Measurements from ENCODE around the gene NUDT9. TPM values are rescaled to one million over a fixed set of nuclear protein-coding genes. Genes with fewer than 3 reads are reported as not detected.
A peak's percentile ranks its signal among the peaks of the same experiment; 100 is the strongest.

Gene NUDT9
- total RNA-seq, 1 experiment from 2014 or later = 25.4 TPM

GRCh38 chr4:87375719-87376291, 46.6 kb upstream of the NUDT9 start:
- ChIA-PET POLR2A (interaction anchor here (1.2 kb wide), 1 partner anchor 15 kb away, joined by 3 read pairs; the partner anchor contains the start of gene HSD17B11), CTCF (interaction anchor here (0.5 to 1.9 kb wide), 14 partner anchors 13 to 645 kb away, joined by 3 to 15 read pairs (median 4); partner anchors contain the start of gene HSD17B11)
- ATAC-seq (peak; percentile 72), DNase-seq (ENCODE audit: low spot score) (no peak)
- Mint-ChIP-seq H3K9me3 (no peaks in the 10 kb centered on the region), H3K4me1 (no peaks in the 10 kb centered on the region), H3K27ac (no peak overlapping the region), H3K36me3 (peaks cover 16% of the 10 kb centered on the region), H3K4me3 (no peak overlapping the region), H3K27me3 (ENCODE audit: low read depth) (no peaks in the 10 kb centered on the region)
- TF ChIP-seq, protein P1, sequence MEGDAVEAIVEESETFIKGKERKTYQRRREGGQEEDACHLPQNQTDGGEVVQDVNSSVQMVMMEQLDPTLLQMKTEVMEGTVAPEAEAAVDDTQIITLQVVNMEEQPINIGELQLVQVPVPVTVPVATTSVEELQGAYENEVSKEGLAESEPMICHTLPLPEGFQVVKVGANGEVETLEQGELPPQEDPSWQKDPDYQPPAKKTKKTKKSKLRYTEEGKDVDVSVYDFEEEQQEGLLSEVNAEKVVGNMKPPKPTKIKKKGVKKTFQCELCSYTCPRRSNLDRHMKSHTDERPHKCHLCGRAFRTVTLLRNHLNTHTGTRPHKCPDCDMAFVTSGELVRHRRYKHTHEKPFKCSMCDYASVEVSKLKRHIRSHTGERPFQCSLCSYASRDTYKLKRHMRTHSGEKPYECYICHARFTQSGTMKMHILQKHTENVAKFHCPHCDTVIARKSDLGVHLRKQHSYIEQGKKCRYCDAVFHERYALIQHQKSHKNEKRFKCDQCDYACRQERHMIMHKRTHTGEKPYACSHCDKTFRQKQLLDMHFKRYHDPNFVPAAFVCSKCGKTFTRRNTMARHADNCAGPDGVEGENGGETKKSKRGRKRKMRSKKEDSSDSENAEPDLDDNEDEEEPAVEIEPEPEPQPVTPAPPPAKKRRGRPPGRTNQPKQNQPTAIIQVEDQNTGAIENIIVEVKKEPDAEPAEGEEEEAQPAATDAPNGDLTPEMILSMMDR (IDR thresholded peaks at IDR 0.05) = peak; percentile 5; the same call in 1 of the 2 replicates
- TF ChIP-seq SMAD4 (CRISPR knock-in tag; IDR thresholded peaks at IDR 0.05) = no peak

DNA sequence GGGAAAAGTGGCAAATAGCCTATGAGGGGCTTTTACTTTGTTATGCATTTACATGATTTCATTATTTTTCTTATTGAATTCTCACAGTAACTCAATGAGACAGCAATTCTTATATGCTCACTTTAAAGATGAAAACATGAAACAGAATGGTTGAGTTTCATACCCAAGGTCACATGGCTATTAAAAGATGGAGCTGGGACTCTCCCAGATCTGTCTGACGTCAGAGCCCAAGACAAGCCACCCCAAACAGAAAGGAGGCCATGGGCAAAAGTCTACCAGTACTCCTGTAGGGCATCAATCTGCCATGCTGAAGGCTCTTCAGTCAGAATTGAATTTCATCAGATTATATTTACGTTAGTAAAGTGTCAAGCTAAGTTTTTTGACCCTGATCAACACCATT, 44.6 kb upstream of the NUDT9 start:
- no peak overlapping the region for H3K27ac Mint-ChIP-seq
- H3K9me3 Mint-ChIP-seq = no peaks in the 10 kb centered on the region
- H3K27me3 Mint-ChIP-seq (ENCODE audit: low read depth) = no peaks in the 10 kb centered on the region
- ATAC-seq (no peak), DNase-seq (ENCODE audit: low spot score) (no peak)
- POLR2A ChIA-PET = no interaction called here
- H3K4me3 Mint-ChIP-seq = no peak overlapping the region
- CTCF ChIA-PET = no interaction called here
- H3K4me1 Mint-ChIP-seq = no peaks in the 10 kb centered on the region
- H3K36me3 Mint-ChIP-seq = peaks cover 12% of the 10 kb centered on the region
- TF ChIP-seq, protein P2, sequence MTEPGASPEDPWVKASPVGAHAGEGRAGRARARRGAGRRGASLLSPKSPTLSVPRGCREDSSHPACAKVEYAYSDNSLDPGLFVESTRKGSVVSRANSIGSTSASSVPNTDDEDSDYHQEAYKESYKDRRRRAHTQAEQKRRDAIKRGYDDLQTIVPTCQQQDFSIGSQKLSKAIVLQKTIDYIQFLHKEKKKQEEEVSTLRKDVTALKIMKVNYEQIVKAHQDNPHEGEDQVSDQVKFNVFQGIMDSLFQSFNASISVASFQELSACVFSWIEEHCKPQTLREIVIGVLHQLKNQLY (CRISPR knock-in tag; IDR thresholded peaks at IDR 0.05) = no peak
- TF ChIP-seq E2F1 (CRISPR knock-in tag; IDR thresholded peaks at IDR 0.05) (no peak), RORB (CRISPR knock-in tag; IDR thresholded peaks at IDR 0.05) (no peak), PRRX2 (CRISPR knock-in tag; IDR thresholded peaks at IDR 0.05) (no peak), ESRRA (CRISPR knock-in tag; IDR thresholded peaks at IDR 0.05; ENCODE audit: borderline replicate concordance) (no peak), SMAD4 (CRISPR knock-in tag; IDR thresholded peaks at IDR 0.05) (no peak), TP53 (CRISPR knock-in tag; IDR thresholded peaks at IDR 0.05) (no peak), ATF1 (CRISPR knock-in tag; IDR thresholded peaks at IDR 0.05) (no peak), ZNF423 (CRISPR knock-in tag; IDR thresholded peaks at IDR 0.05) (no peak), GTF2I (CRISPR knock-in tag; conservative IDR thresholded peaks at IDR 0.05) (no peak), ZNF532 (CRISPR knock-in tag; IDR thresholded peaks at IDR 0.05; ENCODE audit: borderline replicate concordance) (no peak), TEAD4 (CRISPR knock-in tag; IDR thresholded peaks at IDR 0.05) (no peak)
- TF ChIP-seq, protein P3, sequence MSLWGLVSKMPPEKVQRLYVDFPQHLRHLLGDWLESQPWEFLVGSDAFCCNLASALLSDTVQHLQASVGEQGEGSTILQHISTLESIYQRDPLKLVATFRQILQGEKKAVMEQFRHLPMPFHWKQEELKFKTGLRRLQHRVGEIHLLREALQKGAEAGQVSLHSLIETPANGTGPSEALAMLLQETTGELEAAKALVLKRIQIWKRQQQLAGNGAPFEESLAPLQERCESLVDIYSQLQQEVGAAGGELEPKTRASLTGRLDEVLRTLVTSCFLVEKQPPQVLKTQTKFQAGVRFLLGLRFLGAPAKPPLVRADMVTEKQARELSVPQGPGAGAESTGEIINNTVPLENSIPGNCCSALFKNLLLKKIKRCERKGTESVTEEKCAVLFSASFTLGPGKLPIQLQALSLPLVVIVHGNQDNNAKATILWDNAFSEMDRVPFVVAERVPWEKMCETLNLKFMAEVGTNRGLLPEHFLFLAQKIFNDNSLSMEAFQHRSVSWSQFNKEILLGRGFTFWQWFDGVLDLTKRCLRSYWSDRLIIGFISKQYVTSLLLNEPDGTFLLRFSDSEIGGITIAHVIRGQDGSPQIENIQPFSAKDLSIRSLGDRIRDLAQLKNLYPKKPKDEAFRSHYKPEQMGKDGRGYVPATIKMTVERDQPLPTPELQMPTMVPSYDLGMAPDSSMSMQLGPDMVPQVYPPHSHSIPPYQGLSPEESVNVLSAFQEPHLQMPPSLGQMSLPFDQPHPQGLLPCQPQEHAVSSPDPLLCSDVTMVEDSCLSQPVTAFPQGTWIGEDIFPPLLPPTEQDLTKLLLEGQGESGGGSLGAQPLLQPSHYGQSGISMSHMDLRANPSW (CRISPR knock-in tag; conservative IDR thresholded peaks at IDR 0.05; ENCODE audit: low read depth) = no peak
- TF ChIP-seq, protein P4, sequence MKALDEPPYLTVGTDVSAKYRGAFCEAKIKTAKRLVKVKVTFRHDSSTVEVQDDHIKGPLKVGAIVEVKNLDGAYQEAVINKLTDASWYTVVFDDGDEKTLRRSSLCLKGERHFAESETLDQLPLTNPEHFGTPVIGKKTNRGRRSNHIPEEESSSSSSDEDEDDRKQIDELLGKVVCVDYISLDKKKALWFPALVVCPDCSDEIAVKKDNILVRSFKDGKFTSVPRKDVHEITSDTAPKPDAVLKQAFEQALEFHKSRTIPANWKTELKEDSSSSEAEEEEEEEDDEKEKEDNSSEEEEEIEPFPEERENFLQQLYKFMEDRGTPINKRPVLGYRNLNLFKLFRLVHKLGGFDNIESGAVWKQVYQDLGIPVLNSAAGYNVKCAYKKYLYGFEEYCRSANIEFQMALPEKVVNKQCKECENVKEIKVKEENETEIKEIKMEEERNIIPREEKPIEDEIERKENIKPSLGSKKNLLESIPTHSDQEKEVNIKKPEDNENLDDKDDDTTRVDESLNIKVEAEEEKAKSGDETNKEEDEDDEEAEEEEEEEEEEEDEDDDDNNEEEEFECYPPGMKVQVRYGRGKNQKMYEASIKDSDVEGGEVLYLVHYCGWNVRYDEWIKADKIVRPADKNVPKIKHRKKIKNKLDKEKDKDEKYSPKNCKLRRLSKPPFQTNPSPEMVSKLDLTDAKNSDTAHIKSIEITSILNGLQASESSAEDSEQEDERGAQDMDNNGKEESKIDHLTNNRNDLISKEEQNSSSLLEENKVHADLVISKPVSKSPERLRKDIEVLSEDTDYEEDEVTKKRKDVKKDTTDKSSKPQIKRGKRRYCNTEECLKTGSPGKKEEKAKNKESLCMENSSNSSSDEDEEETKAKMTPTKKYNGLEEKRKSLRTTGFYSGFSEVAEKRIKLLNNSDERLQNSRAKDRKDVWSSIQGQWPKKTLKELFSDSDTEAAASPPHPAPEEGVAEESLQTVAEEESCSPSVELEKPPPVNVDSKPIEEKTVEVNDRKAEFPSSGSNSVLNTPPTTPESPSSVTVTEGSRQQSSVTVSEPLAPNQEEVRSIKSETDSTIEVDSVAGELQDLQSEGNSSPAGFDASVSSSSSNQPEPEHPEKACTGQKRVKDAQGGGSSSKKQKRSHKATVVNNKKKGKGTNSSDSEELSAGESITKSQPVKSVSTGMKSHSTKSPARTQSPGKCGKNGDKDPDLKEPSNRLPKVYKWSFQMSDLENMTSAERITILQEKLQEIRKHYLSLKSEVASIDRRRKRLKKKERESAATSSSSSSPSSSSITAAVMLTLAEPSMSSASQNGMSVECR (CRISPR knock-in tag; IDR thresholded peaks at IDR 0.05; ENCODE audit: borderline replicate concordance) = no peak
- TF ChIP-seq, protein P5, sequence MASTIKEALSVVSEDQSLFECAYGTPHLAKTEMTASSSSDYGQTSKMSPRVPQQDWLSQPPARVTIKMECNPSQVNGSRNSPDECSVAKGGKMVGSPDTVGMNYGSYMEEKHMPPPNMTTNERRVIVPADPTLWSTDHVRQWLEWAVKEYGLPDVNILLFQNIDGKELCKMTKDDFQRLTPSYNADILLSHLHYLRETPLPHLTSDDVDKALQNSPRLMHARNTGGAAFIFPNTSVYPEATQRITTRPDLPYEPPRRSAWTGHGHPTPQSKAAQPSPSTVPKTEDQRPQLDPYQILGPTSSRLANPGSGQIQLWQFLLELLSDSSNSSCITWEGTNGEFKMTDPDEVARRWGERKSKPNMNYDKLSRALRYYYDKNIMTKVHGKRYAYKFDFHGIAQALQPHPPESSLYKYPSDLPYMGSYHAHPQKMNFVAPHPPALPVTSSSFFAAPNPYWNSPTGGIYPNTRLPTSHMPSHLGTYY (CRISPR knock-in tag; IDR thresholded peaks at IDR 0.05) = no peak

Data from WTC11 (cell line).